ENCODE data around the gene CRAMP1.

Gene CRAMP1

GRCh38 chr16:1706386-1707192 lies 94.4 kb downstream of the CRAMP1 start (continued):
- TF ChIP-seq GLIS1 (tag by site-specific recombination; IDR thresholded peaks at IDR 0.05) (no peak), ZNF677 (tag by site-specific recombination; IDR thresholded peaks at IDR 0.05) (no peak), ZNF140 (tag by site-specific recombination; IDR thresholded peaks at IDR 0.05) (no peak), ZNF280D (tag by site-specific recombination; IDR thresholded peaks at IDR 0.05) (no peak), ZNF202 (tag by site-specific recombination; IDR thresholded peaks at IDR 0.05; ENCODE audit: borderline replicate concordance) (no peak), ZNF426 (tag by site-specific recombination; IDR thresholded peaks at IDR 0.05) (no peak), SALL2 (tag by site-specific recombination; IDR thresholded peaks at IDR 0.05; ENCODE audit: borderline replicate concordance) (no peak), MYNN (tag by site-specific recombination; IDR thresholded peaks at IDR 0.05; ENCODE audit: borderline replicate concordance) (peak; percentile 18; the same call in 1 of the 2 replicates), ZFP41 (tag by site-specific recombination; IDR thresholded peaks at IDR 0.05; ENCODE audit: borderline replicate concordance) (no peak), ZNF830 (tag by site-specific recombination; IDR thresholded peaks at IDR 0.05; ENCODE audit: low read depth) (no peak), ZNF473 (tag by site-specific recombination; IDR thresholded peaks at IDR 0.05) (no peak), ZBTB1 (tag by site-specific recombination; IDR thresholded peaks at IDR 0.05) (0 out of 2 replicates have a peak, but pooled peaks have one; percentile 28), KLF16 (tag by site-specific recombination; IDR thresholded peaks at IDR 0.05) (peak; percentile 42), CTCF (tag by site-specific recombination; IDR thresholded peaks at IDR 0.05) (0 out of 2 replicates have a peak, but pooled peaks have one; percentile 7), ZNF837 (tag by site-specific recombination; IDR thresholded peaks at IDR 0.05) (0 out of 2 replicates have a peak, but pooled peaks have one; percentile 60), REPIN1 (tag by site-specific recombination; IDR thresholded peaks at IDR 0.05; ENCODE audit: low read depth) (peak; percentile 66; the same call in 1 of the 2 replicates), HOXA7 (CRISPR knock-in tag; IDR thresholded peaks at IDR 0.05; ENCODE audit: borderline replicate concordance) (no peak), ZFHX2 (tag by site-specific recombination; conservative IDR thresholded peaks at IDR 0.05) (peak; percentile 82), SP7 (tag by site-specific recombination; IDR thresholded peaks at IDR 0.05) (no peak), ZBTB20 (tag by site-specific recombination; IDR thresholded peaks at IDR 0.05) (no peak), SP2 (tag by site-specific recombination; IDR thresholded peaks at IDR 0.05) (no peak), ZNF530 (tag by site-specific recombination; IDR thresholded peaks at IDR 0.05; ENCODE audit: low read depth) (no peak), INSM2 (tag by site-specific recombination; IDR thresholded peaks at IDR 0.05) (no peak), ZNF654 (tag by site-specific recombination; IDR thresholded peaks at IDR 0.05; ENCODE audit: low read depth) (no peak), PRDM1 (tag by site-specific recombination; IDR thresholded peaks at IDR 0.05) (no peak), ZNF169 (tag by site-specific recombination; IDR thresholded peaks at IDR 0.05) (no peak), ZBTB7A (tag by site-specific recombination; IDR thresholded peaks at IDR 0.05; ENCODE audit: low read depth) (no peak), ZNF391 (tag by site-specific recombination; IDR thresholded peaks at IDR 0.05; ENCODE audit: borderline replicate concordance, low read depth) (no peak), ZNF114 (tag by site-specific recombination; IDR thresholded peaks at IDR 0.05) (no peak), ELK4 (IDR thresholded peaks at IDR 0.05; ENCODE audit: borderline replicate concordance, low read depth, low read length) (no peak), ZNF600 (tag by site-specific recombination; IDR thresholded peaks at IDR 0.05) (peak; percentile 23)
